ENCODE measurements around the gene OTULIN.

The OTULIN gene

DNA sequence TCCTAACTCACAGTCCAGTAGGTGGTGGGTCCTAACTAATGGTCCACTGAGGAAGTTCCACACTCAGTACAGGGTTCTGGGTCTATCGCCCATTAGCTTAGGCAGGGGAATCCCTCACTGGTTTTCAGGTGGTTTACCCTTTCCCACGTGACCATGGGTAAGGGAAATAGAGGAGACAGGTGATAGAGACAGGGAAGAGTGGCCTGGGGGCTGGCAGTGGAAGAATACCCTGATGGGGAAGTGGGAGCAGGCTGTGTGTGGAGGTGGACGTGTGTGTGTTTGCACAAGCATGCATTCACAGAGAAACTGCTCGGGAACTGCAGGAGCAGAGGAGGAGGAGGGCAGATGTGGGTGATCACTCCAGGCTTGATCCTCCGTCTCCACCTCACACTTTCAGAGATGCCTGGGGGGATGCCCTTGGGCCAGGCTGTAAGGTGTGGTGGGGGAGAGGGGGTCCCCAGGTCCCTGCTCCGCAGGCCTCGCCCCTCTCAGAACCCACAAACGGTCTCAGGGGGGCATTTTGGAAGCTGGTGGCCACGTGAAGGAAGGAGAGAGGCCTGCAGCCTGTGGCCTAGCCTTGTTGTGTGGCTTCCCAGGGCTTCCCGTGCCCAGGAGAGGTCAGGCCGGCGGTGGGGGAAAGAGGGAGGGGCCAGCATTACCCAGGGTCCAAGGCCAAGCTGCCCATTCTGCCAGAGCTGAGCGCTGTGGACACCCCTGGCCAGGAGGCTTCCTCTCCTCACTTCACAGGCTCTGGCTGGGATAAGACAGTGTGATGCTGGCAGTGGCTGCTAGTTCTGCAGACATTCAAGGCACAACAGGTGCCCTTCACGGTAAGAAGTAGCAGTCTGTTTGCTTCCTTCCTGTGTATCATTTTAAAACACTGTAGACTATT lies 80.0 kb downstream of the OTULIN start:
- DNase-seq = no peak

- DNase-seq = no peak
These were observed 80.7 kb downstream of the OTULIN start for GRCh38 chr5:14745188-14745563.

GRCh38 chr5:14745753-14746152 lies 81.2 kb downstream of the OTULIN start:
- no peak for DNase-seq

GRCh38 chr5:14748180-14748900 lies 83.8 kb downstream of the OTULIN start:
- DNase-seq = no peak

Measured in suppressor macrophage treated with lipopolysaccharide for 4 hours (primary cell).